Trophoblast cell (in vitro differentiated cells and primary cell): ENCODE results near the gene SMG6.

Experiments used
- DNase-seq, 2 donors: peaks; one replicate each; pipeline ENCODE4 v3.0.0-alpha.2; 2016
- H2AFZ ChIP-seq: 2 replicates; pipeline ENCODE4 v1.6.1; 2013; ENCODE audit warnings: low read length, moderate library complexity, mild to moderate bottlenecking; ENCODE audit not compliant: insufficient read depth, poor library complexity
- H2AK5ac ChIP-seq: 2 replicates; pipeline ENCODE4 v1.6.1; 2013; ENCODE audit warnings: mild to moderate bottlenecking, low read length
- H2BK120ac ChIP-seq: 2 replicates; pipeline ENCODE4 v1.6.1; 2013; ENCODE audit warnings: low read length, mild to moderate bottlenecking, moderate library complexity; ENCODE audit not compliant: insufficient read depth, poor library complexity
- H2BK12ac ChIP-seq: 2 replicates; pipeline ENCODE4 v1.6.1; 2013; ENCODE audit warnings: mild to moderate bottlenecking, low read length, moderate library complexity
- H2BK5ac ChIP-seq: 2 replicates; pipeline ENCODE4 v1.6.1; 2013; ENCODE audit warnings: low read length, low read depth, moderate library complexity, mild to moderate bottlenecking; ENCODE audit not compliant: poor library complexity
- H3K14ac ChIP-seq: 2 replicates; pipeline ENCODE4 v1.6.1; 2013; ENCODE audit warnings: mild to moderate bottlenecking, low read length
- H3K18ac ChIP-seq: 2 replicates; pipeline ENCODE4 v1.6.1; 2013; ENCODE audit warnings: mild to moderate bottlenecking, low read length
- H3K23ac ChIP-seq: 2 replicates; pipeline ENCODE4 v1.6.1; 2013; ENCODE audit warnings: low read length
- H3K27ac ChIP-seq: 2 replicates; pipeline ENCODE4 v1.5.1; 2013; ENCODE audit warnings: low read depth, mild to moderate bottlenecking, inconsistent platforms, low read length, moderate library complexity
- H3K27me3 ChIP-seq: 2 replicates; pipeline ENCODE4 v1.6.1; 2013; ENCODE audit warnings: inconsistent platforms, mild to moderate bottlenecking, low read length, moderate library complexity; ENCODE audit not compliant: insufficient read depth
- H3K36me3 ChIP-seq, 2 experiments: 1 replicate in 1 of 2; 2 replicates in 1 of 2; pipeline ENCODE4 v1.6.1; 2013; ENCODE audit warnings: low read length in 2 of 2, mild to moderate bottlenecking in 2 of 2, moderate library complexity in 1 of 2; ENCODE audit not compliant: insufficient read depth in 2 of 2, control insufficient read depth in 1 of 2
- H3K4ac ChIP-seq: 2 replicates; pipeline ENCODE4 v1.6.1; 2013; ENCODE audit warnings: low read depth, mild to moderate bottlenecking, low read length, moderate library complexity
- H3K4me1 ChIP-seq, 2 experiments: 1 replicate in 1 of 2; 2 replicates in 1 of 2; pipeline ENCODE4 v1.6.1; 2013; ENCODE audit warnings: low read length in 2 of 2, mild to moderate bottlenecking in 2 of 2, moderate library complexity in 1 of 2; ENCODE audit not compliant: insufficient read depth in 2 of 2, control insufficient read depth in 1 of 2
- H3K4me2 ChIP-seq: 2 replicates; pipeline ENCODE4 v1.6.1; 2013; ENCODE audit warnings: inconsistent platforms, mild to moderate bottlenecking, low read length, moderate library complexity
- H3K4me3 ChIP-seq: 2 replicates; pipeline ENCODE4 v1.5.1; 2013; ENCODE audit warnings: mild to moderate bottlenecking, low read depth, low read length, inconsistent platforms
- H3K79me1 ChIP-seq: one replicate; pipeline ENCODE4 v1.6.1; 2013; ENCODE audit warnings: low read length
- H3K79me2 ChIP-seq: 2 replicates; pipeline ENCODE4 v1.6.1; 2013; ENCODE audit warnings: low read length, mild to moderate bottlenecking; ENCODE audit not compliant: control insufficient read depth, insufficient read depth, poor library complexity
- H3K9ac ChIP-seq: 2 replicates; pipeline ENCODE4 v1.6.1; 2013; ENCODE audit warnings: mild to moderate bottlenecking, low read length
- H3K9me3 ChIP-seq: 2 replicates; pipeline ENCODE4 v1.6.1; 2013; ENCODE audit warnings: low read depth, mild to moderate bottlenecking, control low read depth, inconsistent platforms, low read length; ENCODE audit not compliant: insufficient read depth
- H4K12ac ChIP-seq: 2 replicates; pipeline ENCODE4 v1.6.1; 2013; ENCODE audit warnings: low read depth, mild to moderate bottlenecking, low read length, moderate library complexity
- H4K8ac ChIP-seq: 2 replicates; pipeline ENCODE4 v1.6.1; 2013; ENCODE audit warnings: low read depth, mild to moderate bottlenecking, low read length, moderate library complexity
- H4K91ac ChIP-seq: one replicate; pipeline ENCODE4 v1.6.1; 2013; ENCODE audit warnings: low read depth, mild to moderate bottlenecking, low read length, moderate library complexity
- WGBS: extraction: QIAGEN DNeasy Blood & Tissue Kit; methylation state at CpG from one replicate; pipeline ENCODE4 v1.1.7; 2013; ENCODE audit warnings: missing lambda C conversion rate; ENCODE audit not compliant: insufficient read length, insufficient coverage; ENCODE audit errors: extremely low coverage; 5-methylcytosine and 5-hydroxymethylcytosine counted together

SMG6 gene

DNA sequence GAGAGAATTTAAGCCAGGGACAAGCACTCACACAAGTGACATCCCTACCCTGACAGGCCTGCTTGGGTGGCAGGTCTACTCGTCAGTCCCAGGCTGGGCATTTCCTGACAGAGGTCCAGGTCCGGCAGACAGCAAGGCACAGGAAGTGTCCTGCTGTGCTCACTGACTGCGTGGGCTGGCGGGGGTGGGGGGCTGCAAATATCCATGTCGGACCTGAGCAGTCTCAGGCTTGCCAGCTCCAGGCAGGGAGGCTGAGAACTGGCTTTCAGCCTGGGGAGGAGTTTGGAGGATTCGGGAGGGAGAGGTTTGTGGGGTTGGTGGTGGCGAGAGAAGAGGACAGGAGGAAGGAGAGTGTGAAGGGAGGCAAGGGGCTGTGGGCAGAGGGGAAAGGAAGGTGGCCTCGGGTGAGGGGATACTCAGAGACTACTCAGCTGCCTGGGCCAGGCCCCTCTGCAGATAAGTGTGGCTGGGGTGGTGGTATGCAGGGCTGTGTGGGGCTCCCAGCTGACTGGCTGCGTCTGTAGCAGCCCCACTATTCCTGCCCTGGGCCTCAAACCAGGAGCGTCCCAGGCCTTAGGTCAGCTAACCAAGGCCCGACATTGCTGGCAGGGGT lies 240.9 kb downstream of the SMG6 start:
- Histone ChIP-seq H3K79me2 (peaks cover 8% of the 10 kb centered on the region), H3K27ac (peak overlapping the region; percentile 69), H3K14ac (peak overlapping the region; percentile 25), H3K18ac (peak overlapping the region; percentile 55), H2BK5ac (peak overlapping the region; percentile 32), H2AFZ (no peak overlapping the region), H4K12ac (peak overlapping the region; percentile 22), H2BK12ac (peak overlapping the region; percentile 15), H3K23ac (no peak overlapping the region), H3K36me3 (peaks cover 25 to 26% of the 10 kb centered on the region in 2 experiments), H4K91ac (peak overlapping the region; percentile 33), H3K9ac (no peak overlapping the region), H3K4me3 (no peak overlapping the region), H3K4me1 (peaks cover 49 to 60% of the 10 kb centered on the region in 2 experiments), H3K79me1 (peaks cover 24% of the 10 kb centered on the region), H2AK5ac (peak overlapping the region; percentile 22), H4K8ac (peak overlapping the region; percentile 10), H3K27me3 (peaks cover 21% of the 10 kb centered on the region), H2BK120ac (peak overlapping the region; percentile 44), H3K9me3 (peaks cover 10% of the 10 kb centered on the region), H3K4me2 (no peak overlapping the region), H3K4ac (peak overlapping the region; percentile 7)
- 100% methylated on average over 2 of the region's 11 CpGs for WGBS
- no peak for DNase-seq

DNA sequence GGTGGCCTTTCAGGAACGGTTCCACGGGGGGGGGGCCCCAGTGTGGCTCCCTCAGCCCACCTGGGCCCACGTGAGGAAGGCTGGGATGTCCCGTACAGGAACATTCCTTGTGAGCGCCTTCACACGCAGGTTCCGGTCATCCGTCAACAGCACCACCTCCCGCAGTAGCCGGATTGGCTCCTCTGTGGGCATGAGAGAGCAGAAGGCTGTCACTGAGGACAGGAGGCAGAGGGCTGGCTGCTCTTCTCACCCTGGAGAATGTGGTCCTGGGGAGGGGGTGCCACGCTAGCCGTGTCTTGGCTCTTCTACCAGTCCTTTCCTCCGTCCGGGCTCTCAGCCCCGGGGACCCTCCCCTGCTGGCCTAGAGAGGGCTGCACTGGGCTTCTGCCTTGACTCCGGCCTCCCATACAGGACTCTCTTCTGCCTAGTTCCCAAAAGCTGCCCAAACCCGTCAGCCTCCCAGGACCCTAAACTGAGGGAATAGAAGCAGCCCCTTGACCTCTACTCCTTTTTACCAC lies 242.1 kb downstream of the SMG6 start:
- Histone ChIP-seq H4K91ac (peak overlapping the region; percentile 5), H3K27ac (no peak overlapping the region), H3K4me1 (peaks cover 49 to 57% of the 10 kb centered on the region in 2 experiments), H3K27me3 (peaks cover 31% of the 10 kb centered on the region), H4K8ac (no peak overlapping the region), H3K23ac (no peak overlapping the region), H3K4me3 (no peak overlapping the region), H3K9me3 (peaks cover 16% of the 10 kb centered on the region), H2BK120ac (no peak overlapping the region), H3K14ac (no peak overlapping the region), H3K18ac (no peak overlapping the region), H3K79me1 (peaks cover 17% of the 10 kb centered on the region), H2BK5ac (no peak overlapping the region), H2BK12ac (no peak overlapping the region), H4K12ac (no peak overlapping the region), H2AFZ (no peak overlapping the region), H3K36me3 (peaks cover 25 to 28% of the 10 kb centered on the region in 2 experiments), H3K4me2 (no peak overlapping the region), H3K4ac (no peak overlapping the region), H3K79me2 (peaks cover 2% of the 10 kb centered on the region), H3K9ac (no peak overlapping the region), H2AK5ac (peak overlapping the region; percentile 13)
- no CpG with 5 or more reads among the region's 17 CpGs for WGBS
- no peak for DNase-seq

DNA sequence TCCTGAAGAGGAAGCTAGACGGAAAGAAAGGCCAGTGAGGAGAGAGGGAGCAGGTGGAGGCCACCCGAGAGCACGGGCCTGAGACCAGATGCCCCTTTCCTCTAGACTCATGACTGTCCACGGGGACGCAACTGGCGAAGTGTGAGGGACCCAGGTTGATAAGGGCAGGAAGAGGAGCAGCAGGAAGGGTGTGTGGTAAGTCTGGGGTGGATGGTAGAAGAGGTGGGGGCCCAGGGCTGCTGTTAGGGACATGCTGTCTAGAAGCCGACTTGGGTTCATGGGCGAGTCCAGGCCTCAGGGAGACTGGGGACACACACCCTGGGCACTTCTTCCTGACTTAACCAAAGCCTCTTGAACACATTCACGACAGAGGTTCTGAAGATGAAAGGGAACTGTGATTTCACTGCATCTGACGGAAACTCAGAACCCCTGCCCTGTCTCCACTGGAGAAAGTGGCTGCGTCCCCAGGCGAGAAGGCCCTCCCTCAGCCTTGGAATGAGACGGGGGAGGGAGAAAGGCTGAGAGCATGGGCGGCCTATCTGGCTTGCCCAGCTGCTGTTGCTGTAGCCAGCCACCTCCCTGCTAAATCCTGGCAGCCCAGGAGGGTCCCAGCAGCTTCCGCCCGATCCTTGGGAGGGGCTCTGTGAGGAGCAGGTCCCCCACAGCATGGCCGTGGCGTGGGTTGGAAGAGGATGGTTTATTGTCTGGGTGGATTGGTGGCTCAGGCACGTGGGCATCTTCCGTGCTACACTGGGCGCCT lies 242.7 kb downstream of the SMG6 start:
- no peak overlapping the region for H2BK5ac ChIP-seq
- H3K4ac ChIP-seq = no peak overlapping the region
- H3K36me3 ChIP-seq = peaks cover 22 to 28% of the 10 kb centered on the region in 2 experiments
- peak overlapping the region; percentile 5 for H4K91ac ChIP-seq
- H2BK120ac ChIP-seq = no peak overlapping the region
- no peak overlapping the region for H3K4me2 ChIP-seq
- H2AFZ ChIP-seq = no peak overlapping the region
- H3K27ac ChIP-seq = no peak overlapping the region
- no peak overlapping the region for H4K8ac ChIP-seq
- no CpG with 5 or more reads among the region's 21 CpGs for WGBS
- no peak overlapping the region for H4K12ac ChIP-seq
- peaks cover 18% of the 10 kb centered on the region for H3K9me3 ChIP-seq
- H3K14ac ChIP-seq = no peak overlapping the region
- H3K79me2 ChIP-seq = peaks cover 2% of the 10 kb centered on the region
- DNase-seq = no peak
- H3K79me1 ChIP-seq = peaks cover 17% of the 10 kb centered on the region
- peaks cover 36% of the 10 kb centered on the region for H3K27me3 ChIP-seq
- H3K23ac ChIP-seq = no peak overlapping the region
- H3K4me1 ChIP-seq = peaks cover 48 to 57% of the 10 kb centered on the region in 2 experiments
- peak overlapping the region; percentile 16 for H2AK5ac ChIP-seq
- H3K4me3 ChIP-seq = no peak overlapping the region
- no peak overlapping the region for H3K9ac ChIP-seq
- no peak overlapping the region for H3K18ac ChIP-seq
- H2BK12ac ChIP-seq = no peak overlapping the region

DNA sequence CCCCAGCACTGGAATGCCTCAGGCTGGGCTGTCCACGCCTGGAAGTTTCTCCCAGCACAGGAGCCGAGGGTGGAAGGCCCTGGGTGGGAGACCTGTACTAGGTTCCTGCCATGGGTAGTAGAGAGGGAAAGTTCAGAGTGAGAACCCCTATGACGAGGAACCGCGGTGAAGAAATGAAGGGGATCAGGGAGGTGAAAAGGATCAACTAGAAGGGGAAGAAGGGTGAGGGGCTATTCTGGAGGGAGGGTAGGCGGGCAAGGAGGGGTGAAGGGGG lies 243.3 kb downstream of the SMG6 start:
- Histone ChIP-seq H3K4ac (no peak overlapping the region), H3K9me3 (peaks cover 18% of the 10 kb centered on the region), H4K91ac (no peak overlapping the region), H3K27me3 (peaks cover 41% of the 10 kb centered on the region), H2BK5ac (no peak overlapping the region), H2BK120ac (no peak overlapping the region), H3K27ac (no peak overlapping the region), H3K79me2 (peaks cover 2% of the 10 kb centered on the region), H3K4me2 (no peak overlapping the region), H3K18ac (no peak overlapping the region), H3K9ac (no peak overlapping the region), H3K36me3 (peaks cover 22 to 28% of the 10 kb centered on the region in 2 experiments), H3K23ac (no peak overlapping the region), H4K8ac (no peak overlapping the region), H3K79me1 (peaks cover 13% of the 10 kb centered on the region), H2BK12ac (no peak overlapping the region), H4K12ac (no peak overlapping the region), H3K14ac (no peak overlapping the region), H2AFZ (no peak overlapping the region), H3K4me1 (peaks cover 44 to 56% of the 10 kb centered on the region in 2 experiments), H3K4me3 (no peak overlapping the region), H2AK5ac (no peak overlapping the region)
- no CpG with 5 or more reads among the region's 6 CpGs for WGBS
- DNase-seq = no peak
